HepG2 (cell line): Measurements from ENCODE around the gene DLX5. TPM values are rescaled to one million over a fixed set of nuclear protein-coding genes. Genes with fewer than 3 reads are reported as not detected.

Experiments used
- ATAC-seq: fragments of 200-7000 bp; cut with Tn5 transposase; 3 replicates; pipeline ENCODE4 v1.9.1; 2020; ENCODE audit warnings: mild to moderate bottlenecking, moderate library complexity
- BruUV-seq: library from RNA; stranded (reverse); fragments of 400-500 nt; replicated peaks from 2 replicates; lab custom pipeline; 2021; lab: Mats Ljungman, UMichigan
- CTCF ChIA-PET: fragments of 300-600 bp; formaldehyde crosslinking; extraction: SDS; loops from one replicate; lab custom pipeline; 2021; ENCODE audit warnings: low total read pairs, inconsistent platforms, low intra/inter-chr PET ratio; lab: Yijun Ruan, JAX
- POLR2A ChIA-PET: fragments of 350-600 bp; sonication (Branson Sonifier 250); formaldehyde crosslinking; loops from one replicate; lab custom pipeline; 2020; ENCODE audit warnings: antibody characterized with exemption, inconsistent platforms; lab: Yijun Ruan, JAX
- DNase-seq: peaks from one replicate; pipeline ENCODE4 v3.0.0-alpha.2; 2015; ENCODE audit warnings: low spot score
- FAIRE-seq: peaks from 3 replicates; lab custom pipeline; 2011; peaks lifted over from hg19 to GRCh38; lab: Jason Lieb, UNC
- H2AFZ ChIP-seq: one replicate; pipeline ENCODE4 v1.6.1; 2011; ENCODE audit warnings: low read length, inconsistent platforms
- H3K27ac ChIP-seq: fragments of 300-600 bp; 3 replicates; pipeline ENCODE4 v1.8.0; 2011; ENCODE audit warnings: mixed run types, mild to moderate bottlenecking, mixed read lengths, low read length, inconsistent platforms; ENCODE audit not compliant: insufficient read depth; ENCODE audit errors: extremely low read length
- H3K27me3 ChIP-seq, 2 experiments: fragments of 200-600 bp in 1 of 2; 2 replicates in 1 of 2; 3 replicates in 1 of 2; pipeline versions ENCODE4 v1.6.0 to v1.8.0; 2011; ENCODE audit warnings: low read length in 2 of 2, mild to moderate bottlenecking in 2 of 2, moderate library complexity in 2 of 2, inconsistent platforms in 1 of 2; ENCODE audit not compliant: insufficient read depth in 2 of 2, control insufficient read depth in 1 of 2
- H3K36me3 ChIP-seq, 2 experiments: fragments of 200-600 bp in 1 of 2; replicated peaks in 1 of 2; 2 replicates in 1 of 2; 3 replicates in 1 of 2; pipeline versions ENCODE4 v1.5.1 to v1.8.0; 2011; ENCODE audit warnings: low read length in 2 of 2, inconsistent platforms in 1 of 2; ENCODE audit not compliant: insufficient read depth in 2 of 2, control insufficient read depth in 1 of 2
- H3K4me1 ChIP-seq: 2 replicates; pipeline ENCODE4 v1.5.1; 2012; ENCODE audit warnings: low read length, inconsistent platforms; ENCODE audit not compliant: insufficient read depth
- H3K4me2 ChIP-seq: 2 replicates; pipeline ENCODE4 v1.6.0; 2011; ENCODE audit warnings: low read depth, low read length, inconsistent platforms
- H3K4me3 ChIP-seq, 3 experiments: fragments of 200-600 bp in 1 of 3; sonication (generic), shearing (Covaris generic) in 1 of 3; replicated peaks in 1 of 3; 2 replicates each; pipeline ENCODE4 v1.5.1; 2011 to 2016; ENCODE audit warnings: low read length in 3 of 3, inconsistent platforms in 2 of 3, low read depth in 2 of 3, mild to moderate bottlenecking in 2 of 3, control low read depth in 1 of 3, mixed read lengths in 1 of 3; ENCODE audit not compliant: insufficient read depth in 1 of 3
- H3K79me2 ChIP-seq: one replicate; pipeline ENCODE4 v1.6.1; 2011; ENCODE audit warnings: low read length, inconsistent platforms; ENCODE audit not compliant: insufficient read depth
- H3K9ac ChIP-seq: 2 replicates; pipeline ENCODE4 v1.6.0; 2011; ENCODE audit warnings: mild to moderate bottlenecking, low read depth, low read length, inconsistent platforms; ENCODE audit not compliant: insufficient read depth
- H3K9me3 ChIP-seq: 2 replicates; pipeline ENCODE4 v1.5.1; 2012; ENCODE audit warnings: mild to moderate bottlenecking, low read length
- H4K20me1 ChIP-seq: 2 replicates; pipeline ENCODE4 v1.6.0; 2011; ENCODE audit warnings: inconsistent platforms, mild to moderate bottlenecking, low read length, moderate library complexity; ENCODE audit not compliant: insufficient read depth
- KIAA2018 ChIP-seq: sonication (generic); formaldehyde crosslinking; IDR thresholded peaks from 2 replicates; pipeline ENCODE4 v1.5.0; 2020; ENCODE audit warnings: mild to moderate bottlenecking, missing genetic modification reagents, borderline replicate concordance
- SP2 ChIP-seq: sonication (generic); formaldehyde crosslinking; IDR thresholded peaks from 2 replicates; pipeline ENCODE4 v1.5.1; 2020; ENCODE audit warnings: mild to moderate bottlenecking, missing genetic modification reagents
- ZHX1 ChIP-seq: sonication (generic); formaldehyde crosslinking; IDR thresholded peaks from 2 replicates; pipeline ENCODE4 v1.8.1; 2022; ENCODE audit warnings: low read depth, mild to moderate bottlenecking, missing genetic modification reagents
- ZNF761 ChIP-seq: sonication (generic); formaldehyde crosslinking; conservative IDR thresholded peaks from 2 replicates; pipeline ENCODE4 v1.4.0; 2020; ENCODE audit warnings: mild to moderate bottlenecking, missing genetic modification reagents
- WGBS: methylation state at CpG from one replicate; pipeline ENCODE4 v1.1.6; 2017; ENCODE audit warnings: low lambda C conversion rate; 5-methylcytosine and 5-hydroxymethylcytosine counted together
- in situ Hi-C: cut with HindIII; loops from 2 replicates; pipeline ENCODE4 v1.10.0; 2017; ENCODE audit warnings: low pct_unique_long_range_greater_than_20kb; ENCODE audit not compliant: extremely low pct_ligation_motif_present
- intact Hi-C: fragments of 100-400 bp; cut with micrococcal nuclease; formaldehyde crosslinking; loops from one replicate; pipeline ENCODE4 v1.10.0; 2022; ENCODE audit not compliant: unreplicated experiment
- polyA plus RNA-seq, 8 experiments: library from polyadenylated mRNA; depleted of rRNA in 3 of 8; stranded (reverse) in 7 of 8; unstranded in 1 of 8; fragments of >200 nt; fragmentation: Illumina TruSeq in 4 of 8; extraction: Trizol in 4 of 8; gene quantifications; 2 replicates each; pipeline versions ENCODE4 v1.2.1 to v1.2.3, GENCODE V29; 2011 to 2016; ENCODE audit warnings: low read depth in 4 of 8, missing spikeins in 1 of 8, mixed read lengths in 1 of 8; ENCODE audit not compliant: insufficient read depth in 1 of 8
- total RNA-seq, 5 experiments: library from RNA; depleted of rRNA; stranded (reverse); fragments of >200 nt; fragmentation: Illumina TruSeq; extraction: Trizol; gene quantifications; 2 replicates each; pipeline ENCODE4 v1.2.3, GENCODE V29; 2016; ENCODE audit warnings: low read depth in 1 of 5

DLX5 gene
- total and polyA plus RNA-seq, 2 of the 13 experiments (the other 11 are each of a cell fraction or from before 2014, with no cell fraction given): not detected

DNA sequence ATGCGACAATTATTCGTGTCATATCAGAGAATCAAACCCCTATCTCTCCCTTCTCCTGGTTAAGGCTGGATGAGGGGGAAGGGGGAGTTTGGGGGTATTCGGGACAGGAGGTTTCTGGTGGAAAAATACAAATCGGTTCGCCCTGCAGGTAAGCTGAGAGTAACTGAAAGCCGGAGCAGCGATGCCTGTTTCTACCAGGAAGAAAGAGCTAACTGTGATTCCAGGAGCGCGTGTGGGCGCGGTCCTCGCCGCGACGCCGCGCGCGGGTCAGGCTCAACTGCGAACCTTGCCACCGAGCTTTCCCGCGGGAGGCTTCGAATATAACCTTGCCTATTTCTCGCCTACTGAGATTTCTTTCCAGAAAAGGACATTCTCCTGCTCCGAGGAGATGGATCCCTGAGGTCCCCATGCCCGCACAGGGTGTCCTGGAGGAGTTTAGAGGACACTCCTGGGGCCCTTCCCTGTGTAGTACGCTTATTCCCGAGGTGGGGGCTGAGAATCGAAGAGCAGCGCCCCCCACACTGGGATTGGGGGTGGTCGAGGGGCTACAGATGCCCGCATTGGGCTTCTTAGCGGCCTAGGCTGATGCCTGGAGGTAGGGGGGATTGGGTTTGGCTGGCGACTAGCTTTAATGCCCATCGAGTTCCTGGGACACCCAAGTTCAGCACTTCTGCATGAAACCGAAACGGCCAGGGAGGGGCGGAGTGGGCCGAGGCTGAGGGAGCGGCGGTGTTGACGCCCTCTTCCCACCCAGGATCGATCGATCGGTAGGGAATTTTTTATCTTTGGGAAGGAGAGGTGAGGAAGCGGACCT, 32.2 kb downstream of the DLX5 start:
- no peak overlapping the region for H3K9ac ChIP-seq
- intact Hi-C loops: no loop called here
- no peak overlapping the region for H3K27ac ChIP-seq
- ATAC-seq: no peak
- ChIA-PET POLR2A (interaction anchor here (1.0 kb wide), 1 partner anchor 13 kb away, joined by 3 read pairs; the partner anchor contains the start of gene DLX6), CTCF (no interaction called here)
- BruUV-seq: no TSS peak
- no peak overlapping the region for H2AFZ ChIP-seq
- no peak overlapping the region for H3K4me3 ChIP-seq
- H3K9me3 ChIP-seq: no peaks in the 10 kb centered on the region
- no peaks in the 10 kb centered on the region for H3K36me3 ChIP-seq
- no peak for FAIRE-seq
- no peaks in the 10 kb centered on the region for H3K4me1 ChIP-seq
- no peak for DNase-seq
- WGBS: 97% methylated on average over 47 of the region's 47 CpGs
- in situ Hi-C loops: no loop called here
- no peaks in the 10 kb centered on the region for H4K20me1 ChIP-seq
- H3K79me2 ChIP-seq: no peaks in the 10 kb centered on the region
- H3K27me3 ChIP-seq: no peaks in the 10 kb centered on the region
- no peak overlapping the region for H3K4me2 ChIP-seq
- TF ChIP-seq ZNF761 (CRISPR knock-in tag) (no peak), KIAA2018 (CRISPR knock-in tag) (no peak), ZHX1 (no peak), SP2 (no peak)
